H9 (cell line): ENCODE data around the gene ATG101. TPM values are rescaled to one million over a fixed set of nuclear protein-coding genes. Genes with fewer than 3 reads are reported as not detected.

Source experiments
- DNase-seq: peaks from one replicate; pipeline ENCODE4 v3.0.0-alpha.2; 2017
- H2AFZ ChIP-seq: one replicate; pipeline ENCODE4 v1.6.1; 2013; ENCODE audit warnings: mild to moderate bottlenecking, low read length, control low read depth, moderate library complexity
- H2AK5ac ChIP-seq: 2 replicates; pipeline ENCODE4 v1.6.1; 2013; ENCODE audit warnings: low read length, control low read depth, mixed read lengths; ENCODE audit not compliant: insufficient read length
- H2BK120ac ChIP-seq: one replicate; pipeline ENCODE4 v1.6.1; 2013; ENCODE audit warnings: low read depth, mild to moderate bottlenecking, low read length, control low read depth, inconsistent platforms; ENCODE audit not compliant: poor library complexity, severe bottlenecking
- H2BK12ac ChIP-seq: 2 replicates; pipeline ENCODE4 v1.6.1; 2013; ENCODE audit warnings: low read length, control low read depth, mixed read lengths, low read depth; ENCODE audit not compliant: insufficient read length
- H2BK15ac ChIP-seq: 2 replicates; pipeline ENCODE4 v1.6.1; 2013; ENCODE audit warnings: low read depth, low read length, control low read depth
- H2BK20ac ChIP-seq: one replicate; pipeline ENCODE4 v1.6.1; 2013; ENCODE audit warnings: low read depth, mild to moderate bottlenecking, low read length, control low read depth, inconsistent platforms; ENCODE audit not compliant: poor library complexity, severe bottlenecking
- H2BK5ac ChIP-seq: 2 replicates; pipeline ENCODE4 v1.6.1; 2013; ENCODE audit warnings: low read length, control low read depth, mixed read lengths; ENCODE audit not compliant: insufficient read length
- H3K14ac ChIP-seq: 2 replicates; pipeline ENCODE4 v1.6.1; 2013; ENCODE audit warnings: low read length, control low read depth; ENCODE audit not compliant: insufficient read depth
- H3K18ac ChIP-seq: 2 replicates; pipeline ENCODE4 v1.6.1; 2013; ENCODE audit warnings: low read depth, mild to moderate bottlenecking, mixed read lengths, low read length, control low read depth; ENCODE audit not compliant: insufficient read length
- H3K23ac ChIP-seq: 2 replicates; pipeline ENCODE4 v1.6.1; 2013; ENCODE audit warnings: low read length, control low read depth, mixed read lengths, low read depth; ENCODE audit not compliant: insufficient read length
- H3K23me2 ChIP-seq: 2 replicates; pipeline ENCODE4 v1.6.1; 2013; ENCODE audit warnings: low read depth, mild to moderate bottlenecking, mixed read lengths, low read length, control low read depth; ENCODE audit not compliant: insufficient read length, poor library complexity, severe bottlenecking
- H3K27ac ChIP-seq: 2 replicates; pipeline ENCODE4 v1.5.1; 2013; ENCODE audit warnings: low read length, control low read depth, mixed read lengths, low read depth; ENCODE audit not compliant: insufficient read length
- H3K27me3 ChIP-seq: 2 replicates; pipeline ENCODE4 v1.6.1; 2013; ENCODE audit warnings: low read length, control low read depth, inconsistent platforms; ENCODE audit not compliant: insufficient read depth
- H3K4ac ChIP-seq: 2 replicates; pipeline ENCODE4 v1.6.1; 2013; ENCODE audit warnings: low read depth, mild to moderate bottlenecking, control low read depth, inconsistent platforms, low read length, moderate library complexity
- H3K4me1 ChIP-seq: 2 replicates; pipeline ENCODE4 v1.6.1; 2013; ENCODE audit warnings: low read length, control low read depth, inconsistent platforms; ENCODE audit not compliant: insufficient read depth
- H3K4me2 ChIP-seq: 2 replicates; pipeline ENCODE4 v1.6.1; 2013; ENCODE audit warnings: low read length, control low read depth, mixed read lengths; ENCODE audit not compliant: insufficient read length, insufficient read depth
- H3K56ac ChIP-seq: 2 replicates; pipeline ENCODE4 v1.6.1; 2013; ENCODE audit warnings: low read depth, mild to moderate bottlenecking, mixed read lengths, low read length, control low read depth; ENCODE audit not compliant: insufficient read length
- H3K79me1 ChIP-seq: 2 replicates; pipeline ENCODE4 v1.6.1; 2013; ENCODE audit warnings: low read depth, mild to moderate bottlenecking, moderate library complexity, low read length, control low read depth, inconsistent platforms; ENCODE audit not compliant: insufficient read depth, poor library complexity, severe bottlenecking
- H3K79me2 ChIP-seq: 2 replicates; pipeline ENCODE4 v1.6.1; 2013; ENCODE audit warnings: low read length, control low read depth, inconsistent platforms; ENCODE audit not compliant: insufficient read depth
- H3K9ac ChIP-seq: 2 replicates; pipeline ENCODE4 v1.6.1; 2013; ENCODE audit warnings: low read length, control low read depth, mixed read lengths; ENCODE audit not compliant: insufficient read length; ENCODE audit errors: extremely low read depth
- H3K9me3 ChIP-seq: one replicate; pipeline ENCODE4 v1.6.1; 2013; ENCODE audit warnings: low read depth, low read length, inconsistent platforms; ENCODE audit not compliant: control insufficient read depth
- H3T11ph ChIP-seq: one replicate; pipeline ENCODE4 v1.6.1; 2013; ENCODE audit warnings: mild to moderate bottlenecking, low read length, control low read depth, inconsistent platforms
- H4K20me1 ChIP-seq: one replicate; pipeline ENCODE4 v1.6.1; 2013; ENCODE audit not compliant: control insufficient read depth, insufficient read length, insufficient read depth
- H4K5ac ChIP-seq: 2 replicates; pipeline ENCODE4 v1.6.1; 2013; ENCODE audit warnings: low read depth, mild to moderate bottlenecking, mixed read lengths, low read length, control low read depth; ENCODE audit not compliant: insufficient read length
- H4K8ac ChIP-seq: replicated peaks from 2 replicates; pipeline ENCODE4 v1.6.1; 2013; ENCODE audit warnings: low read length, control low read depth, mixed read lengths, low read depth; ENCODE audit not compliant: insufficient read length
- H4K91ac ChIP-seq: 2 replicates; pipeline ENCODE4 v1.6.1; 2013; ENCODE audit warnings: low read depth, mild to moderate bottlenecking, moderate library complexity, mixed read lengths, low read length, control low read depth; ENCODE audit not compliant: insufficient read length
- H3K27ac Mint-ChIP-seq, 3 experiments: 2 replicates in 2 of 3; 3 replicates in 1 of 3; pipeline ENCODE4 v1.8.0; 2020 to 2021; ENCODE audit warnings: mixed read lengths in 3 of 3, mild to moderate bottlenecking in 1 of 3, moderate library complexity in 1 of 3
- H3K27me3 Mint-ChIP-seq: 2 replicates; pipeline ENCODE4 v1.8.0; 2021; ENCODE audit warnings: low read depth, mild to moderate bottlenecking, moderate library complexity, mixed read lengths
- H3K36me3 Mint-ChIP-seq, 3 experiments: 2 replicates in 2 of 3; 3 replicates in 1 of 3; pipeline ENCODE4 v1.8.0; 2020 to 2021; ENCODE audit warnings: low read depth in 3 of 3, mixed read lengths in 3 of 3; ENCODE audit not compliant: insufficient read depth in 1 of 3
- H3K4me1 Mint-ChIP-seq, 2 experiments: 2 replicates each; pipeline ENCODE4 v1.8.0; 2020; ENCODE audit warnings: mixed read lengths in 2 of 2
- H3K4me3 Mint-ChIP-seq, 2 experiments: 2 replicates in 1 of 2; 3 replicates in 1 of 2; pipeline ENCODE4 v1.8.0; 2020 to 2021; ENCODE audit warnings: mild to moderate bottlenecking in 2 of 2, mixed read lengths in 2 of 2, moderate library complexity in 1 of 2
- H3K9me3 Mint-ChIP-seq, 2 experiments: 2 replicates in 1 of 2; 3 replicates in 1 of 2; pipeline ENCODE4 v1.8.0; 2020; ENCODE audit warnings: mild to moderate bottlenecking in 2 of 2, mixed read lengths in 2 of 2, moderate library complexity in 1 of 2
- CTCF ChIP-seq: fragments of 200-600 bp; sonication (generic); conservative IDR thresholded peaks from 3 replicates; pipeline ENCODE4 v1.8.0; 2021; ENCODE audit warnings: antibody characterized with exemption, mild to moderate bottlenecking
- WGBS: extraction: QIAGEN DNeasy Blood & Tissue Kit; methylation state at CpG from one replicate; pipeline ENCODE4 v1.1.7; 2013; ENCODE audit warnings: missing lambda C conversion rate, low lambda C conversion rate, mixed read lengths; ENCODE audit not compliant: insufficient read length; ENCODE audit errors: extremely low coverage; 5-methylcytosine and 5-hydroxymethylcytosine counted together
- total RNA-seq: library from RNA; stranded (reverse); gene quantifications from 2 replicates; pipeline ENCODE4 v1.2.1, GENCODE V29; 2021

Gene ATG101
- total RNA-seq, 1 experiment from 2014 or later: 58.3 TPM

DNA sequence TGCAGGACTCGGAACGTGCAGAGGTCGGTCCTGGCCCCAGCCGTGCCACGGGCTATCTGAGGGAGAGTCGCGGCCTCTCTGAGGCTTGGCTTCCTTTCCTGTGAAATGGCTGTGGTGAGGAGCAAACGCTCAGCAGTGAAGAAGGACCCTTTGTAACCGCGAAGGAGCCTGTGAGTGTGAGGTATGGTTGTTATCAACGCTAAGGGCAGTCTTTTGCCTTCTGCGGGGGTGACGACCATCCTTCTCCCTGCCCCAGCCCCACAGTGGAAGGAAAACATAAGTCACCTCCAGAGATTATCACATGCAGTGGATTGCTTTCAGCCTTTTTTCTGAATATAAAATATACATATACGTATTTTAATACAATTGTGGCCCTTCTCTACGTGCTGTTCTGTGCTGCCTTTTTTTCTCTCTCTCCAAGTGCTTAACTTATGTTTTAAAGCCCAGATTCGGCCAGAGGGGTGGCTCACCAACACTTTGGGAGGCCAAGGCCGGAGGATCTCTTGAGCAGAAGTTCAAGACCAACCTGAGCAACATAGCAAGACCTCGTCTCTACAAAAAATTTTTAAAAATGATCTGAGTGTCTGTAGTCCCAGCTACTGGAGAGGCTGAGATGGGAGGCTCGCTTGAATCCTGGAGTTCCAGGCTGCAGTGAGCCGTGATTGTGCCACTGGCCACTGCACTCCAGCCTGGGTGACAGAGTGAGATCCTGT, 45.6 kb upstream of the ATG101 start:
- Histone ChIP-seq H3K9me3 (no peaks in the 10 kb centered on the region), H3K79me1 (no peaks in the 10 kb centered on the region), H4K5ac (no peak overlapping the region), H2AK5ac (no peak overlapping the region), H3K18ac (peak overlapping the region; percentile 72), H3K4me2 (peak overlapping the region; percentile 66), H2AFZ (no peak overlapping the region), H3K9ac (no peak overlapping the region), H3K4ac (no peak overlapping the region), H3K56ac (no peak overlapping the region), H2BK12ac (no peak overlapping the region), H3K23ac (no peak overlapping the region), H2BK15ac (no peak overlapping the region), H3K14ac (no peak overlapping the region), H3T11ph (no peak overlapping the region), H2BK120ac (no peak overlapping the region), H4K8ac (no peak overlapping the region), H3K23me2 (peaks cover 16% of the 10 kb centered on the region), H3K27ac (no peak overlapping the region), H3K27me3 (peaks cover 5% of the 10 kb centered on the region; the same call in 1 of the 2 replicates), H2BK5ac (no peak overlapping the region), H3K4me1 (peaks cover 5% of the 10 kb centered on the region), H4K91ac (no peak overlapping the region), H3K79me2 (no peaks in the 10 kb centered on the region), H4K20me1 (no peaks in the 10 kb centered on the region), H2BK20ac (no peak overlapping the region)
- no peak overlapping the region for H3K27ac Mint-ChIP-seq
- peaks cover 60% of the 10 kb centered on the region for H3K27me3 Mint-ChIP-seq
- no peak for DNase-seq
- peak; percentile 13; the same call in 2 of the 3 replicates for TF ChIP-seq CTCF
- peaks cover 23 to 35% of the 10 kb centered on the region in 2 experiments for H3K4me1 Mint-ChIP-seq
- H3K4me3 Mint-ChIP-seq: peak overlapping the region; percentile 62 to 81
- no peaks in the 10 kb centered on the region; a peak in 1 of 5 replicates for H3K9me3 Mint-ChIP-seq
- no CpG with 5 or more reads among the region's 20 CpGs for WGBS
- no peaks in the 10 kb centered on the region; a peak in 1 of 7 replicates for H3K36me3 Mint-ChIP-seq
